HG02759 (cell line): ENCODE results near the gene C10orf95.
"Not testable (repeated sequence)": the region's sequence is repeated elsewhere in the genome, so short reads cannot be mapped to it uniquely, and the experiment has no call there.

ENCODE experiments used
- ATAC-seq: cut with Tn5 transposase; IDR thresholded peaks from one replicate; pipeline ENCODE4 v1.9.1; 2021; ENCODE audit warnings: mild to moderate bottlenecking, moderate library complexity; ENCODE audit not compliant: unreplicated experiment

The C10orf95 gene

GRCh38 chr10:102451105-102451969 is at the start of gene C10orf95:
Gene C10orf95, minus strand, starts transcription at chr10:102451543. Its CDS starts 450 bp downstream, at chr10:102451093.
- ATAC-seq, result no peak

- ATAC-seq, result not testable (repeated sequence)
These were observed 49.3 kb upstream of the C10orf95 start for GRCh38 chr10:102500686-102501085.

- ATAC-seq, result no peak
These were observed 48.0 kb upstream of the C10orf95 start for GRCh38 chr10:102499356-102499755.

GRCh38 chr10:102497545-102497944 is 46.2 kb upstream of the C10orf95 start:
- no peak for ATAC-seq

- no peak for ATAC-seq
These were observed 42.4 kb upstream of the C10orf95 start for GRCh38 chr10:102493771-102494170.

GRCh38 chr10:102492983-102493382 is 41.6 kb upstream of the C10orf95 start:
- ATAC-seq, result no peak

- ATAC-seq, result no peak
These were observed 41.1 kb upstream of the C10orf95 start for GRCh38 chr10:102492344-102492939.

GRCh38 chr10:102491136-102491535 is 39.8 kb upstream of the C10orf95 start:
- no peak for ATAC-seq

GRCh38 chr10:102485093-102485784 is 33.9 kb upstream of the C10orf95 start:
- no peak for ATAC-seq

GRCh38 chr10:102484021-102484420 is 32.7 kb upstream of the C10orf95 start:
- ATAC-seq, result no peak

- no peak for ATAC-seq
These were observed 29.1 kb upstream of the C10orf95 start for GRCh38 chr10:102480396-102480795.

GRCh38 chr10:102479651-102480050 is 28.3 kb upstream of the C10orf95 start:
- ATAC-seq, result no peak

GRCh38 chr10:102476466-102477141 is 25.3 kb upstream of the C10orf95 start:
- ATAC-seq, result no peak

GRCh38 chr10:102475451-102476040 is 24.2 kb upstream of the C10orf95 start:
- ATAC-seq, result no peak

- no peak for ATAC-seq
These were observed 22.3 kb upstream of the C10orf95 start for GRCh38 chr10:102473445-102474331.

GRCh38 chr10:102470579-102471546 is 19.5 kb upstream of the C10orf95 start:
- no peak for ATAC-seq

- ATAC-seq, result no peak
These were observed 17.3 kb upstream of the C10orf95 start for GRCh38 chr10:102468683-102469082.

- ATAC-seq, result no peak
These were observed 16.7 kb upstream of the C10orf95 start for GRCh38 chr10:102467971-102468438.
